GM15510 (cell line): ENCODE measurements around the gene GNAS-AS1.

Experiments used
- POLR2A ChIP-seq: IDR thresholded peaks from 3 replicates; pipeline ENCODE4 v1.6.1; 2011; ENCODE audit warnings: borderline replicate concordance; ENCODE audit not compliant: insufficient read length; ENCODE audit errors: extremely low read depth

The GNAS-AS1 gene

DNA sequence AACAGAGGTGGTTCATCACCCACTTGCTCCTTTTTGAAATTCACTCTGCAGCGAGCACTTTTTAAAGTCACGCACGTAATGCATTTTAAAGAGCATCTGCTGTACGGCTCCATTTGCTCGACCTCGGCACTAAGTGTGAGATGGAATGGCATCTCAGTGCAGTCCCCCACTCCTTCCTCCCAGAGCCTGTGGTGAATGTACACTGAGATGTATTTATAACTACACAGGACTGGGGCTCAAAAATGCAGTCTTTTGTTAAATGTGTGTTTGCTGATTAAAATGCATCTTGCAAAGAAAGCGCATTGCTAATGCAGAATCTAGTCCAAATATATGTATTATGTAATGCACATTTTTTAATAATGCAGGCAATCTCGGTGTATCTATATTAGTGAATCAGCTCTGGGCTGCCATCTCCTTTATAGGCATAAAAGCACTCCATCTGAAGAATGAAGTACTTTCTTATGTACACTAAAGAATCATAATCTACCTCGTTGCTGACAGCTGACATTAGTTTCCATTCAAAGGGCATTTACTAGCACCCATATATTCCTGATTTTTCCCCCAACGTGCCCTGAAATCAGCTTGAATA is 14.0 kb downstream of the GNAS-AS1 start:
- no peak for TF ChIP-seq POLR2A

DNA sequence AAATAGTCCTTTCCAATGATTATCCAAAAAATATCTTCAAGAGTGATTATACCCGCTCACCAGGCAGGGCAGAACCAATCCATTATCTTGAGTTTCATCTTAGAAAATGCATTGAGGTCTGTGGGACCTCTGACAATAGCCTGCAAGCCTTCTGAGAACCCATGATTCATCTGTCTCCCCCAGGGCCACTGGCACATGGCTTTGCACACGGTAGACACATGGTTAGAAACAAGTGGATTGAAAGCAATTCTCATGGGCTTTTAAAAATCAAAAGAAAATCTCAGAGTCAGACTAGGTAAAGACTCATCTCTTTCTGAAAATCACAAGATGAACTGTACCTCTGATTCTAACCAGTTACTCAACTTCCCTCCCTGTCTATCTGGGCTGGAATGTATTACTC is 15.5 kb downstream of the GNAS-AS1 start:
- TF ChIP-seq POLR2A, result no peak

DNA sequence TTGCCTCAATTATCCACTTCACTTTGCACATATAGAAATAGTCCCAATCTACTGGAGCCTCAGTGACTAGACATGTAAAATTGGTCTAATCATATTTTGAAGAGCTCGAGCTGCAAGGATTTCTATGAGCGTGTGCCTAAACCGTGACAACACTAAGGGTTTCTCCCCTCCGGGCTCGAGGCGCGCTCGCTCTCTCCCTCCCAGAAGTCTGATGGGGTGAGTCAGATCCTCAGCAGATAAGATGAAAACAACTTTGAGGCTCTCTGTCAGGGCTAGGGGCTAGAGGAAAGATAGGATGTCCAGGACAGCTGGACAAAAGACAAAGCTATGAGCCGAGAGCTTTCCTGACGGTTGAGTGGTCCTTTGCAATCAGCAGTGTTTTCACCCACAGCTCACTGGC is 16.8 kb downstream of the GNAS-AS1 start:
- no peak for TF ChIP-seq POLR2A

DNA sequence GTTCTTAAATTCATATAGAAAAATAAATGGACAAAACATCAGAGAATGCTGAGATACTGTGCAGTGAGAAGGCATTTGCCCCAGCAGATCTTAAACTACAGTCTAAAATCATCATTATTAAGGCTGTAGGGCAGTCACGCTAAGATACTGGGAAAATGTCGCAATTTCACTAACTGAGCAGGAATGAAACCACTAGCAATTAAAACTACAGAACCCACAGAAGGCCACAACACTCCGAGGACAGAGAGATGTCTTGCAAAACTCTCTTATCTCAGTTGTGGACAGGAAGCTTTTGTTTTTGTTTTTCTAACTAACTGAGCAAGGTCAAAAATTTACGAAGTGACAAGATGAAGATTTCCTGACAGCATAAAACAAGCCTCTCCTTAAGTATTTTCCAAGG is 18.2 kb downstream of the GNAS-AS1 start:
- TF ChIP-seq POLR2A, result no peak

DNA sequence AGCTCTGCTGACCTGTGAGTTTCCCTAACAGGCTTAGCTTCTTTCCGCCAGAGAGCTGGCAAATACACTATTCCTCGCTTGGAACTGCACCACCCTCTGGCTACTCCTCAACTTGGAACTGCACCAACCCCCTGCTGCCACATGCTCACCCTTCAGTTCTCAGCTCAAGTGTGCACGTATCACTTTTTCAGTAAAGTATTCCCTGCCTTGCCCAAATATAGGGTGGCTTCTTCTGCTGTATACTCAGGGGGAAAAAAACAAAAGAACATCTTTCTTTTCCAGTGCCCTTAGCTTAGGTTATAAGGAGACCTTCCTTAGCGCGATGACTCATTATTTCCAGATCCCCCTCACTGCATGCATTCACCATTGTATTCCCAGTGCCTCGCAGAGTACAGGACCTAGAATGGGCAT is 21.2 kb downstream of the GNAS-AS1 start:
- TF ChIP-seq POLR2A, result no peak

DNA sequence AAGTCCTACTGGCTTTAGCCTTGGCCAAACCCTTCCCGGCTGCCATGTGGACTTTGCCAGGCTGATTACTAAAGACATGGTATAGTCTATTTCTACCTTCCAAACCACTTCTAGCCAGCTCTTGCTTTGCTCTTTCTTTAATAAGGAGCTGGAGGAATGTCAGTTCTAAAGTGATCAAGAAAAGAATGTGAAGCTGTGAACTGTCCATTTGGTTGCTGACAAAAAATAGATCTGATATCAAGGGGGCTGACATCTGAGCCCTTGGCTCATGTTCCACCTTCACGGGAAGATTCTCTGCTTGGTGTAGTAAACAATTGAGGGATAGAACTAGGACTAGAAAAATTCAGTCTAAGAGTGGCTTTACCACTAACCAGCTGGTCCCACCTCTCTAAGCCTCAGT is 22.6 kb downstream of the GNAS-AS1 start:
- TF ChIP-seq POLR2A, result no peak

DNA sequence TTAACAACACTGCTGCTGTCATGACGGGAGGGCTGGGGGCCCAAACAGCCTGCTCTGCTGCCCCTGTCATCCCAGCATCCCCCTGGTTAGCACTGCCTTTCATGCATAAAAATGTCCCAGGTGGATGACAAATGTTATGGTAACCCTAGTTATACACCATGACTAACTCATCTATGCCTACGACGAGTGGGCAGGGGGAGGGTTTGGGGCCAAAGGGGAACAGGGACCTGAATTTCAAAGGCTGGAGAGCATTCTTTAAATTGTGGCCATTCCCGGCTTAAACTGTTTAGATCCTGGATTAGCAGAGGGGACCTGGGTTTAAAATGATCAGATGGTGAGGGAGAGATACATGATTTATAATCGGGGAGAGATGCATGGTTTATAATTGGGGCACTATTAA is 24.4 kb downstream of the GNAS-AS1 start:
- no peak for TF ChIP-seq POLR2A

DNA sequence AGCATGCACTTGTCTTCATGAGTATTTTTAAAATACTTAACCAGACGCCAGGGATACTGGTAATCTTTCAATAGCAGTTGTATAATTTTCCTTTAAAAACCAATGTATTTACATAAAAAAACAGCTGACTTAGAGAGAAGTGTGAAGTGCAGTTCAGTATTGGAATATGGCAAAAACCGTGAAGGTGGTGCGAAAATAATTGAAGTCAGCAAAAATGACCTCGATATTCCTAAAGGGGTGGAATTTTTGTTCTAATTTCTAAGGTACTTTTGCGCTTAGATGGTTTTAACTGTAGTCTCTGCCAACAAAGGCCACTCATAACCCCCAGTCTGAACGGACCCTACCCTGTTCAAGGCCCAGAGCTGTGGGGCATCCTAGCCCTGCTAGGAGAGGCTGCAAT is 25.3 kb downstream of the GNAS-AS1 start:
- TF ChIP-seq POLR2A, result no peak

DNA sequence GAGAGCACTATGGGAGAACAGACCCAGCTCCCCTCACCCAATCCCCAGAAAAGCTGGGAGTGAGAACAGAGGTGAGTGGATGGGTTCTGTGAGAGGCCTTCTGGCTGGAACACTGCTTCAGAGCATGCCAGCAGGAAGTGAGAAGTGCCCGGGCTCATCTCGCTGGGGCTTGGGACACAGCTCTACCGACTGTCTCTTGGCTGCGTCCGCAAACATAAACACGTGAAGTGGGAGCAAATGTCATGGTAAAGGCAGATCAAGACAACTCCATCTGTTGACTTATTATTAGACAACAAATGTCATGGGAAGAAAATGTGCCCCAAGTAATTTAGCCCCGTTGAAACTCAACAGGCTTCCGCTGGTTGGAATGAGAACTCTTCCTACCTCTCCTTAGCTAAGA is 25.9 kb downstream of the GNAS-AS1 start:
- TF ChIP-seq POLR2A, result no peak

DNA sequence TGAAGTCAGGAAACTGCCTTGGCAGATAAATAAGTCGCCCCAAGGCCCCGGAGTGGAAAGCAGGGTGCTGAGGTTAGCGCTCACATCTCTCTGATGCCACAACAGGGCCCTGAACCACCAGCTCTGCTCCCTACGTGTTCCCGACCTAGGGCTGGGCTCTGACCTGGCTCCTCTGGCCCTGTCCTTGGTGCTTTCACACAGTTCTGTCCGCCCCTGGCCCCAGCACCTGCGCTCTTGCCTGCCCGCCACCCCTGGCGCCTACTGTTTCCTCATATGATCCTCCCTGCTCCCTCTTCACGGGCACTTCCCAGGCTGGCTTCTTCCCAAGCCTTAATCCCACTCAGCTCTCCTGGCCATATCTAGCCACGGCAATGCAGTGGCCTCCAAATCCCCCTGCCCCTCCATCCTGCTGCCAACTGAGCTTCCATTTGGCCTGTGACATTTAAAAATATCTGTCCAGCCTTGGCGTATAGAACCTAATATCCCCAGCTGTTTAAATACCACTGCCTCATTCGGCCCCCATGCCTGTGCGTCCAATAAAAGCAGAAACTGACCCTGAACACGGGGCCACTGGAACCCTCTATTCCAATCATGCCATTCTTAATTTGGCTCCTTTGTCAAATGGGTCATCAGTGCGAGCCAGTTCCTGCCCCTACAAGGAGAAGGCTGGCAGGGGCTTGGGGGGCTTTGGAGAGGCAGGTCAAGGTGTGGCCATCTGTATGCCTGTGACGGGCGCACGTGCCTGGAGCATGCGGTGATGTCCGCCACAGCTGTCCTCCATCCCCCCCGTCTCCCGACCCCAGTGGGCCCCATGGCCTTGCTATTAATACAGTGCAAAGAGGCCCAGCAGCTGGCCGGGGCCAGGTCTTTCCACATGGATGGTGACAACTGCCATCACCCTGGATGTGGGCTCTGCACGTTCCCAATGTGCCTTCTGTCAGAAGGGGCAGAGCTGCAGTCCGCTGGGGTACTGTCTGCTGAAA is 27.7 kb downstream of the GNAS-AS1 start:
- TF ChIP-seq POLR2A, result no peak

DNA sequence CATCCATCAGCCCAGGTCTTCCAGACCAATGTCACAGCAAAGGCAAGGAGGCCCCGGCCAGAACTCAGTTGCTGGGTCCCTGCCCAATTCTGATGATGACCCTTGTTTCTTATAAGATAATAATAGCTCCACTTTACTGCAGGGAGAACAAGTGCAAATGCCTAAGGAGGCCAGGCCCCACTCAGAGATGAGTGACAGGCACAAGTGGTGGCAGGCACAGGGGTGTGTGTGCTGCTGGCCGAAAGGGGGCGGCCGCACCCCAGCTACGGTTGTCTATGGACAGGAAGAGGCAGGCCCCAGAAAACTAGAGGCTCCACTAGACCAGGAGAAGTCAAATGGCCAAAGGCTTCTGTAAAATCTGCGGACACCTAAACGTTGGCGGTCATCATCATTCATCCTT is 28.6 kb downstream of the GNAS-AS1 start:
- TF ChIP-seq POLR2A, result no peak

DNA sequence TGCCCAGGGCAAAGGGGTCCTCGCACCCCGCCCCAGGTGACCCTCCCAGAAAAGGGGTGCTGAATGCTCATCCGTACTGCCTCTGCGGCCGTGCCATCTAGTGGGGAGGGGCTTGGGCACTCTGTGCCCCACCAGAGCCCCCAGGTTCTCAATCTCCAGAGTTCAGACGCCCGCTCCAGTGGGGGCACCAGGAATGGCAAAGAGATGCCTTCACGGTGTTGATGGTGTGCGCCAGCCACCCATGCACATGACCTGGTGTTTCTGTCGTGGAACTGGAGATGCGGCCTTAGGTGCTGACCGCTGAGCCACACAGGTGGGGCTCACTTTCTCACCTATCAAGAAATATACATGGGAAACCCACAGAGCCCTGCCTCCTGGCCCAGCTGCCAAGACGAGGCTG is 30.8 kb downstream of the GNAS-AS1 start:
- TF ChIP-seq POLR2A, result no peak

DNA sequence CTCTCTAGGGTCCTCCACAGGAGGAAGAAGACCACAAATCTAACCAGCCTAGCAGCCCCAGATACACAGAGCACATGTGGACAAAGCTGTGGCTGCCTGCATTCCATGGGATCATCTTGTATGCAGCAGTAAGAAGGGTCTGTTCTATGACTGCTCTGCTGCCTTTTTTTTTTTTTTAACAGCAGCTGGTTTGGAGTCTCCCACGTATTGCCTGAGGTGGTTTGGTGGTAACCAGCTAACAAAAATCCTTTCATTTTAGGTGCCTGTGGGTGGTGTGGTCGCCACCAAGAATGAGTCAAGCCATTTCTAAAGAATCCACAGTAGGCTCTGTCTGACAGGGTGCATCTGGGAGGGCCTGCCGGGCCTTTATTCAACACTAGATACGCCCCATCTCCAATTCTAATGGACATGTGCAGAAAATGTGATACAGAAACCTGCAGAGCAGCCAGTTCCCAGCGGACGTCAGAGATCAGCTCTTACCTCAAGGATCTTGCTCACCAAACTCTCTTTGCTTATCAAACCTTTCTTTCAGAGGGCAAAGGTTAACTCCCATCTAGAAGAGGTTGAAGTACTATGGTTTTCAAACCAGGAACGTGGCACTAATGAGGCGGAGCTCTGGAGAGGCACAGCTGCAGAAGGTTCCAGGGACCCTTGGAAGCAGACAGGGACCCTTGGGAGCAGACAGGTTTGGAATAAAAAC is 32.0 kb downstream of the GNAS-AS1 start:
- no peak for TF ChIP-seq POLR2A

DNA sequence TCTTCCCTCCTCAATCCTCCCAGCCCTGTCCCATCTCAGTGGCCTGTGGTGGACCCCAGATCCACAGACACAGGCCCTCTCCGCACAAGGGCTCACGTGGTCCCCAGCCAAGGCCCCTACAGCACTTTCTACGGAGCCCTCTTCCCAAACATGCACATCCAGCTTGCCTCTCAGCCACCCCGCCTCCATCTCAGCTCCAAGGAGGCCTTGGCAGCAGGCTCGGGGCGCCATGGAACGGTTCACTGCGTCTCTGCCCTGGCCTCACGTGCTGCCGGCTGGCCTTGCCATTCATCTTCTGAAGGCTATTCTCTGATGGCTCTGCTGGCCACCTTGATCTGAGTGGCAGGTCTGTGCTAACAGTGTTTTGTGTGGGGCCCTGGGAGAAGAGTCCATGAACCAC is 33.0 kb downstream of the GNAS-AS1 start:
- no peak for TF ChIP-seq POLR2A

DNA sequence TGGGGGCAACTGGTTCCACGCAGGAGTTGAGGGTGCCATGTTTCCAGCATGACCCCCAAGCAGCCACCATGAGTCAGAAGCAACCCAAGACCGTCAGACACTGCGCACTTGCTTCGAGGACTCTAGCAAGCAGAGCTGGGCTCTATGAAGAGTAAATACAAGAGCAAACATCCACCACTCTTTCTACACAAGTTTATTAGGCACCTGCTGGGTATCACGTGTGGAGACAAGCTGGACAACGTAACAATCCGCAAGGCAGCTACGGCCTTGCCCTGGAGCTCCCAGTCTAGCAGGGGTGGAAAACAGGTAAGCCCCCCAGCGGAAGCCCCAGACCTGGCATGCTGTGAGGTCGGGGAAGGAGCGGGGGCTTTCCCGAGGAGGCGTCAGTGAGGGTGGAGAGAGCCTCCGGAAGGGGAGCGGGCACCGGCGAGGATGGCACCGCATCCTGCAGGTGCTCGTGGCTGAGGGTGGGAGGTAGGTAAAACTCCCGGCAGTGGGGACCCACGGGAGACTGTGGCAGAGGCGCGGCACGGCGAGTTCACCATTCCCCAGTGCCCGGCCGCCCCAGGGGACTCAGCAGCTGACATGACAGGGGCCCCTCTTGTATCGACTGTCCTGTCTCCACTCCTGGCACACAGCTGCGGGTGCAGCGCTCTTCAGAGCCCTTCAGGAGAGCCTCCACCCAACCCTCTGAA is 33.6 kb downstream of the GNAS-AS1 start:
- TF ChIP-seq POLR2A, result no peak
